ENCODE measurements around the gene KCTD15. TPM values are rescaled to one million over a fixed set of nuclear protein-coding genes. Genes with fewer than 3 reads are reported as not detected.

The KCTD15 gene
- polyA plus RNA-seq, 3 donors = 1.6 to 43.2 (median 2.1) TPM

DNA sequence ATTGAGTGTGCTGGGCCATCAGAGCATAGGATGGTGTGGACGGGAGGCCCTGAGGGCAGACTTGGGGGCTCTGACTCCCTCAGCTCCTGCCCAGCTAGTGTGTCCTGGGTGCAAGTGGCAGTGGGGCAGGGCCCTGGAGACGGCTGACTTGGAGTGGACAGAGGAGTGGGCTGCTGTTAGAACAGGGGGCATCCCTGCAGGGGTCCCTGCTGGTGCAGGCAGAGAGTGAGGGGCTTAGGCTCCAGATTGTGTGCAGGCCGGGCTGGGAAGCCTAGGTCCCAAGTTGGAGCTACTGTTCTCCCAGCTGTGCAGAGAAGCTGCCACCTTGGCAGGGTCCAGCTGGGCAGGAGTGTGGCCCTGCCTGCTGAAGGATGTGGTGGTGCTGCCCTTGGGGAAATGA lies 8.6 kb downstream of the KCTD15 start:
- H3K79me2 ChIP-seq (ENCODE audit: insufficient read depth, low read length) = no peaks in the 10 kb centered on the region
- no peak for DNase-seq
- no peaks in the 10 kb centered on the region for H3K9me3 ChIP-seq (replicated peaks in 1 of 2; ENCODE audit: control insufficient read depth in 1 of 2, insufficient read depth in 1 of 2, low read length in 2 of 2)
- peaks cover 0 to 2% (median 0%) of the 10 kb centered on the region in 3 donors for H3K27me3 Mint-ChIP-seq (ENCODE audit: low read depth in 3 of 3)
- H3K36me3 ChIP-seq (replicated peaks in 1 of 2; ENCODE audit: control insufficient read depth in 1 of 2, insufficient read depth in 2 of 2, low read length in 2 of 2) = peaks cover 67 to 92% of the 10 kb centered on the region in 2 donors
- H3K4me1 Mint-ChIP-seq = peaks cover 3% of the 10 kb centered on the region
- no peak overlapping the region for H3K4me3 Mint-ChIP-seq
- no peaks in the 10 kb centered on the region for H4K20me1 ChIP-seq (ENCODE audit: insufficient read depth, low read length)
- H3K36me3 Mint-ChIP-seq = peaks cover 72 to 88% of the 10 kb centered on the region in 2 donors
- no peak overlapping the region for H3K4me3 ChIP-seq (replicated peaks in 1 of 3; ENCODE audit: low read depth in 2 of 3, low read length in 3 of 3)
- no peak overlapping the region for H3K9ac ChIP-seq (ENCODE audit: insufficient read depth, low read length, poor library complexity, severe bottlenecking)
- no peak for TF ChIP-seq CTCF (IDR thresholded peaks at IDR 0.05)
- no peak overlapping the region for H2AFZ ChIP-seq (ENCODE audit: insufficient read depth, low read depth, low read length, poor library complexity, severe bottlenecking)
- peak overlapping the region in 1 of 7 donors; percentile 23 for H3K27ac Mint-ChIP-seq
- no peaks in the 10 kb centered on the region for H3K4me1 ChIP-seq (ENCODE audit: control insufficient read depth in 1 of 2, insufficient read depth in 2 of 2, low read length in 2 of 2)
- H3K4me2 ChIP-seq (replicated peaks; ENCODE audit: extremely low read depth, low read length, poor library complexity, severe bottlenecking) = no peak overlapping the region
- intact Hi-C loops (cut with micrococcal nuclease) = no loop called here
- no peaks in the 10 kb centered on the region for H3K9me3 Mint-ChIP-seq
- 100% methylated on average over 2 of the region's 3 CpGs for WGBS (ENCODE audit: insufficient coverage)
- H3K27ac ChIP-seq (ENCODE audit: low read depth in 1 of 2, low read length in 2 of 2) = no peak overlapping the region
- no peaks in the 10 kb centered on the region for H3K27me3 ChIP-seq (ENCODE audit: control insufficient read depth in 2 of 2, insufficient read depth in 2 of 2, low read length in 2 of 2)

- no peak for DNase-seq
- no peaks in the 10 kb centered on the region for H3K9me3 ChIP-seq (replicated peaks in 1 of 2; ENCODE audit: control insufficient read depth in 1 of 2, insufficient read depth in 1 of 2, low read length in 2 of 2)
- H3K79me2 ChIP-seq (ENCODE audit: insufficient read depth, low read length) = no peaks in the 10 kb centered on the region
- no peaks in the 10 kb centered on the region for H3K27me3 ChIP-seq (ENCODE audit: control insufficient read depth in 2 of 2, insufficient read depth in 2 of 2, low read length in 2 of 2)
- H3K9ac ChIP-seq (ENCODE audit: insufficient read depth, low read length, poor library complexity, severe bottlenecking) = no peak overlapping the region
- H4K20me1 ChIP-seq (ENCODE audit: insufficient read depth, low read length) = no peaks in the 10 kb centered on the region
- H3K36me3 Mint-ChIP-seq = peaks cover 73 to 88% of the 10 kb centered on the region in 2 donors
- H3K36me3 ChIP-seq (replicated peaks in 1 of 2; ENCODE audit: control insufficient read depth in 1 of 2, insufficient read depth in 2 of 2, low read length in 2 of 2) = peaks cover 62 to 89% of the 10 kb centered on the region in 2 donors
- H2AFZ ChIP-seq (ENCODE audit: insufficient read depth, low read depth, low read length, poor library complexity, severe bottlenecking) = no peak overlapping the region
- H3K27me3 Mint-ChIP-seq (ENCODE audit: low read depth in 3 of 3) = peaks cover 0 to 2% (median 0%) of the 10 kb centered on the region in 3 donors
- H3K27ac ChIP-seq (ENCODE audit: low read depth in 1 of 2, low read length in 2 of 2) = no peak overlapping the region
- H3K4me1 ChIP-seq (ENCODE audit: control insufficient read depth in 1 of 2, insufficient read depth in 2 of 2, low read length in 2 of 2) = no peaks in the 10 kb centered on the region
- H3K4me3 ChIP-seq (replicated peaks in 1 of 3; ENCODE audit: low read depth in 2 of 3, low read length in 3 of 3) = no peak overlapping the region
- intact Hi-C loops (cut with micrococcal nuclease) = no loop called here
- H3K4me2 ChIP-seq (replicated peaks; ENCODE audit: extremely low read depth, low read length, poor library complexity, severe bottlenecking) = no peak overlapping the region
- H3K4me1 Mint-ChIP-seq = peaks cover 3% of the 10 kb centered on the region
- WGBS (ENCODE audit: insufficient coverage) = 91% methylated on average over 6 of the region's 9 CpGs
- TF ChIP-seq CTCF (IDR thresholded peaks at IDR 0.05) = no peak
- no peaks in the 10 kb centered on the region for H3K9me3 Mint-ChIP-seq
- no peak overlapping the region for H3K4me3 Mint-ChIP-seq
- H3K27ac Mint-ChIP-seq = peak overlapping the region in 3 of 7 donors; percentile 0 to 22 (median 19)
Measured at GRCh38 chr19:33805840-33806433, 9.3 kb downstream of the KCTD15 start.
